Mesenchymal stem cell (in vitro differentiated cells and primary cell): ENCODE results near the gene NHLH1.

ENCODE experiments used
- DNase-seq: peaks from one replicate; pipeline ENCODE4 v3.0.0-alpha.2; 2013
- H2AFZ ChIP-seq: one replicate; pipeline ENCODE4 v1.6.1; 2013; ENCODE audit warnings: low read depth, mild to moderate bottlenecking, control low read depth, inconsistent platforms, low read length, moderate library complexity
- H2AK5ac ChIP-seq: 2 replicates; pipeline ENCODE4 v1.6.1; 2013; ENCODE audit warnings: low read length, moderate library complexity, mild to moderate bottlenecking, inconsistent platforms; ENCODE audit not compliant: severe bottlenecking
- H2BK120ac ChIP-seq: one replicate; pipeline ENCODE4 v1.6.1; 2013; ENCODE audit warnings: low read depth, mild to moderate bottlenecking, inconsistent platforms, low read length, moderate library complexity
- H2BK12ac ChIP-seq, 2 experiments: one replicate each; pipeline ENCODE4 v1.6.1; 2013; ENCODE audit warnings: inconsistent platforms in 2 of 2, low read length in 2 of 2, mild to moderate bottlenecking in 2 of 2, moderate library complexity in 2 of 2, control low read depth in 1 of 2
- H2BK15ac ChIP-seq: one replicate; pipeline ENCODE4 v1.6.1; 2013; ENCODE audit warnings: mild to moderate bottlenecking, low read depth, inconsistent platforms; ENCODE audit not compliant: poor library complexity, severe bottlenecking
- H2BK5ac ChIP-seq: 2 replicates; pipeline ENCODE4 v1.6.1; 2013; ENCODE audit warnings: low read depth, mild to moderate bottlenecking, low read length, control low read depth, inconsistent platforms; ENCODE audit not compliant: poor library complexity, severe bottlenecking
- H3K14ac ChIP-seq, 2 experiments: one replicate each; pipeline ENCODE4 v1.6.1; 2013; ENCODE audit warnings: inconsistent platforms in 2 of 2, low read length in 2 of 2, control low read depth in 1 of 2, mild to moderate bottlenecking in 1 of 2, moderate library complexity in 1 of 2
- H3K18ac ChIP-seq, 2 experiments: one replicate each; pipeline ENCODE4 v1.6.1; 2013; ENCODE audit warnings: inconsistent platforms in 2 of 2, low read length in 2 of 2, control low read depth in 1 of 2, low read depth in 1 of 2, mild to moderate bottlenecking in 1 of 2
- H3K23ac ChIP-seq, 2 experiments: one replicate each; pipeline ENCODE4 v1.6.1; 2013; ENCODE audit warnings: inconsistent platforms in 2 of 2, low read length in 2 of 2, mild to moderate bottlenecking in 2 of 2, moderate library complexity in 2 of 2, control low read depth in 1 of 2
- H3K27ac ChIP-seq: 2 replicates; pipeline ENCODE4 v1.5.1; 2013; ENCODE audit warnings: mild to moderate bottlenecking, moderate library complexity, low read length, control low read depth, inconsistent platforms; ENCODE audit not compliant: poor library complexity, severe bottlenecking
- H3K27me3 ChIP-seq, 2 experiments: 2 replicates each; pipeline versions ENCODE4 v1.6.1 to v1.7.0; 2013; ENCODE audit warnings: low read length in 2 of 2, mild to moderate bottlenecking in 2 of 2, moderate library complexity in 2 of 2, control low read depth in 1 of 2, inconsistent platforms in 1 of 2; ENCODE audit not compliant: control insufficient read depth in 1 of 2, insufficient read depth in 1 of 2
- H3K36me3 ChIP-seq, 2 experiments: 2 replicates each; pipeline versions ENCODE4 v1.6.1 to v1.7.0; 2013; ENCODE audit warnings: low read length in 2 of 2, control low read depth in 1 of 2, inconsistent platforms in 1 of 2, low read depth in 1 of 2, mild to moderate bottlenecking in 1 of 2; ENCODE audit not compliant: insufficient read depth in 2 of 2, control insufficient read depth in 1 of 2
- H3K4ac ChIP-seq, 2 experiments: one replicate each; pipeline ENCODE4 v1.6.1; 2013; ENCODE audit warnings: inconsistent platforms in 2 of 2, low read length in 2 of 2, mild to moderate bottlenecking in 2 of 2, moderate library complexity in 2 of 2, control low read depth in 1 of 2, low read depth in 1 of 2
- H3K4me1 ChIP-seq: 2 replicates; pipeline ENCODE4 v1.6.1; 2013; ENCODE audit warnings: low read depth, low read length, control low read depth; ENCODE audit not compliant: control insufficient read depth, insufficient read depth
- H3K4me2 ChIP-seq: 2 replicates; pipeline ENCODE4 v1.6.1; 2013; ENCODE audit warnings: low read length, mild to moderate bottlenecking, inconsistent platforms; ENCODE audit not compliant: poor library complexity, severe bottlenecking
- H3K4me3 ChIP-seq, 2 experiments: 2 replicates each; pipeline versions ENCODE4 v1.5.1 to v1.7.0; 2013; ENCODE audit warnings: low read length in 2 of 2, mild to moderate bottlenecking in 2 of 2, control low read depth in 1 of 2, low read depth in 1 of 2; ENCODE audit not compliant: insufficient read depth in 1 of 2
- H3K79me1 ChIP-seq: replicated peaks from 2 replicates; pipeline ENCODE4 v1.6.1; 2013; ENCODE audit warnings: mild to moderate bottlenecking, control low read depth, low read length, inconsistent platforms; ENCODE audit not compliant: poor library complexity, severe bottlenecking
- H3K9ac ChIP-seq: 2 replicates; pipeline ENCODE4 v1.7.0; 2013; ENCODE audit warnings: mild to moderate bottlenecking, low read length, moderate library complexity
- H3K9me3 ChIP-seq: 2 replicates; pipeline ENCODE4 v1.7.0; 2013; ENCODE audit warnings: mild to moderate bottlenecking, low read length; ENCODE audit not compliant: control insufficient read depth
- H4K8ac ChIP-seq: one replicate; pipeline ENCODE4 v1.6.1; 2013; ENCODE audit warnings: inconsistent platforms, mild to moderate bottlenecking, low read length, moderate library complexity
- H4K91ac ChIP-seq: one replicate; pipeline ENCODE4 v1.6.1; 2013; ENCODE audit warnings: mild to moderate bottlenecking, low read length, inconsistent platforms
- WGBS: methylation state at CpG from one replicate; pipeline ENCODE4 v1.1.7; 2013; ENCODE audit warnings: mixed read lengths; 5-methylcytosine and 5-hydroxymethylcytosine counted together

Gene NHLH1

GRCh38 chr1:160363951-160364735 lies 2.7 kb upstream of the NHLH1 start:
- Histone ChIP-seq H2BK5ac (no peak overlapping the region), H3K4ac (no peak overlapping the region), H3K4me1 (peaks cover 3% of the 10 kb centered on the region), H3K36me3 (peaks cover 19 to 23% of the 10 kb centered on the region in 2 experiments), H3K79me1 (no peaks in the 10 kb centered on the region), H3K18ac (no peak overlapping the region), H4K8ac (no peak overlapping the region), H3K9me3 (no peaks in the 10 kb centered on the region), H2AFZ (no peak overlapping the region), H2AK5ac (no peak overlapping the region), H2BK12ac (no peak overlapping the region), H3K9ac (no peak overlapping the region), H3K4me3 (no peak overlapping the region), H3K27me3 (peaks cover 14 to 26% of the 10 kb centered on the region in 2 experiments), H4K91ac (no peak overlapping the region), H2BK15ac (no peak overlapping the region), H3K14ac (no peak overlapping the region), H3K27ac (no peak overlapping the region), H3K4me2 (no peak overlapping the region), H2BK120ac (no peak overlapping the region), H3K23ac (no peak overlapping the region)
- WGBS, result 81% methylated on average over 6 of the region's 12 CpGs
- no peak for DNase-seq

GRCh38 chr1:160365325-160365724 lies 1.5 kb upstream of the NHLH1 start:
- no peak overlapping the region for H2AFZ ChIP-seq
- H4K91ac ChIP-seq, result no peak overlapping the region
- H2BK12ac ChIP-seq, result no peak overlapping the region
- H3K9me3 ChIP-seq, result no peaks in the 10 kb centered on the region
- H3K4me2 ChIP-seq, result no peak overlapping the region
- no peak overlapping the region for H3K27ac ChIP-seq
- H3K36me3 ChIP-seq, result peaks cover 10 to 13% of the 10 kb centered on the region in 2 experiments
- H2AK5ac ChIP-seq, result no peak overlapping the region
- no peak overlapping the region for H3K4me3 ChIP-seq
- peaks cover 3% of the 10 kb centered on the region for H3K4me1 ChIP-seq
- H2BK120ac ChIP-seq, result no peak overlapping the region
- no CpG with 5 or more reads among the region's 1 CpG for WGBS
- H3K4ac ChIP-seq, result no peak overlapping the region
- no peak overlapping the region for H4K8ac ChIP-seq
- no peak overlapping the region for H3K23ac ChIP-seq
- no peak overlapping the region for H2BK5ac ChIP-seq
- no peak overlapping the region for H2BK15ac ChIP-seq
- H3K9ac ChIP-seq, result no peak overlapping the region
- no peak for DNase-seq
- H3K18ac ChIP-seq, result no peak overlapping the region
- H3K79me1 ChIP-seq, result no peaks in the 10 kb centered on the region
- no peak overlapping the region for H3K14ac ChIP-seq
- peaks cover 14 to 30% of the 10 kb centered on the region in 2 experiments for H3K27me3 ChIP-seq

GRCh38 chr1:160367516-160367900 lies 637 bp downstream of the NHLH1 start:
- no peak for DNase-seq
- Histone ChIP-seq H2AK5ac (no peak overlapping the region), H3K14ac (no peak overlapping the region), H2BK120ac (no peak overlapping the region), H4K8ac (no peak overlapping the region), H3K18ac (no peak overlapping the region), H3K9me3 (no peaks in the 10 kb centered on the region), H2AFZ (no peak overlapping the region), H3K27me3 (peaks cover 14 to 37% of the 10 kb centered on the region in 2 experiments), H3K23ac (no peak overlapping the region), H2BK12ac (no peak overlapping the region), H3K27ac (no peak overlapping the region), H2BK5ac (no peak overlapping the region), H3K4me2 (no peak overlapping the region), H3K4me3 (no peak overlapping the region), H3K36me3 (peaks cover 0 to 3% of the 10 kb centered on the region in 2 experiments), H3K9ac (no peak overlapping the region), H2BK15ac (no peak overlapping the region), H3K4me1 (peaks cover 2% of the 10 kb centered on the region), H3K79me1 (no peaks in the 10 kb centered on the region), H4K91ac (no peak overlapping the region), H3K4ac (no peak overlapping the region)
- 86% methylated on average over 4 of the region's 4 CpGs for WGBS

GRCh38 chr1:160367934-160368923 lies 1.4 kb downstream of the NHLH1 start:
- H3K4me2 ChIP-seq, result no peak overlapping the region
- no peak overlapping the region for H3K27ac ChIP-seq
- no peak overlapping the region for H2AK5ac ChIP-seq
- DNase-seq, result no peak
- H4K91ac ChIP-seq, result no peak overlapping the region
- no peaks in the 10 kb centered on the region for H3K79me1 ChIP-seq
- H3K14ac ChIP-seq, result no peak overlapping the region
- H3K4ac ChIP-seq, result no peak overlapping the region
- no peak overlapping the region for H4K8ac ChIP-seq
- no peaks in the 10 kb centered on the region for H3K9me3 ChIP-seq
- H2BK120ac ChIP-seq, result no peak overlapping the region
- H3K4me3 ChIP-seq, result no peak overlapping the region
- H2BK15ac ChIP-seq, result no peak overlapping the region
- no peak overlapping the region for H2BK12ac ChIP-seq
- no peaks in the 10 kb centered on the region for H3K4me1 ChIP-seq
- H2BK5ac ChIP-seq, result no peak overlapping the region
- no peak overlapping the region for H3K23ac ChIP-seq
- no peak overlapping the region for H2AFZ ChIP-seq
- 84% methylated on average over 4 of the region's 4 CpGs for WGBS
- H3K27me3 ChIP-seq, result peaks cover 14 to 37% of the 10 kb centered on the region in 2 experiments
- H3K36me3 ChIP-seq, result peaks cover 0 to 3% of the 10 kb centered on the region in 2 experiments
- no peak overlapping the region for H3K9ac ChIP-seq
- H3K18ac ChIP-seq, result no peak overlapping the region
